Epidermal melanocyte (primary cell): Measurements from ENCODE around the gene TTC34.
"Not testable (repeated sequence)": the region's sequence is repeated elsewhere in the genome, so short reads cannot be mapped to it uniquely, and the experiment has no call there.

Experiments used
- DNase-seq: peaks from one replicate; pipeline ENCODE4 v3.0.0; 2011; ENCODE audit warnings: low spot score; ENCODE audit not compliant: insufficient read length

TTC34 gene

DNA sequence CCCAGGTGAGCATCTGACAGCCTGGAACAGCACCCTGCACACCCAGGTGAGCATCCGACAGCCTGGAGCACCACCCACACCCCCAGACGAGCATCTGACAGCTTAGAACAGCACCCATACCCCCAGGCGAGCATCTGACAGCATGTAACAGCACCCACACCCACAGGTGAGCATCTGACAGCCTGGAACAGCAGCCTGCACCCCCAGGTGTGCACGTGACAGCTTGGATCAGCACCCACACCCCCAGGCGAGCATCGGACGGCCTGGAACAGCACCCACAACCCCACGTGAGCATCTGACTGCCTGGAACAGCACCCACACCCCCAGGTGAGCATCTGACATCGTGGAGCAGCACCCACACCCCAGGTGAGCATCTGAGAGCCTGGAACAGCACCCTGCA, 116.6 kb downstream of the TTC34 start:
- not testable (repeated sequence) for DNase-seq

DNA sequence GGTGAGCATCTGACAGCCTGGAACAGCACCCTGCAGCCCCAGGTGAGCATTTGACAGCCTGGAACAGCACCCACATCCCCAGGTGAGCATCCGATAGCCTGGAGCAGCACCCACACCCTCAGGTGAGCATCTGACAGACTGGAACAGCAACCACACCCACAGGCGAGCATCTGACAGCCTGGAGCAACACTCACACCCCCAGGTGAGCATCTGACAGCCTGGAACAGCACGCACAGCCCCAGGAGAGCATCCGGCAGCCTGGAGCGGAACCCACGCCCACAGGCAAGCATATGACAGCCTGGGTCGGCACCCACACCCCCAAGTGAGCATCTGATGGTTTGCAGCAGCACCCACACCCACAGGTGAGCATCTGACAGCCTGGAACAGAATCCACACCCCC, 117.5 kb downstream of the TTC34 start:
- not testable (repeated sequence) for DNase-seq

DNA sequence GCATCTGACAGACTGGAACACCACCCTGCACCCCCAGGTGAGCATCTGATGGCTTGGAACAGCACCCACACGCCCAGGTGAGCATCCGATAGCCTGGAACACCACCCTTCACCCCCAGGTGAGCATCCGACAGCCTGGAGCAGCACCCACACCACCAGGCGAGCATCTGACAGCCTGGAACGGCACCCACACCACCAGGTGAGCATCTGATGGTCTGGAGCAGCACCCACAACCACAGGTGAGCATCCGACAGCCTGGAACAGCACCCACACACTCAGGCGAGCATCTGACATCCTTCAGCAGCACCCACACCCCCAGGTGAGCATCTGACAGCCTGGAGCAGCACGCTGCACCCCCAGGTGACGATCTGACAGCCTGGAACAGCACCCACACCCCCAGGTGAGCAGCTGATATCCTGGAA, 118.2 kb downstream of the TTC34 start:
- DNase-seq = not testable (repeated sequence)

DNA sequence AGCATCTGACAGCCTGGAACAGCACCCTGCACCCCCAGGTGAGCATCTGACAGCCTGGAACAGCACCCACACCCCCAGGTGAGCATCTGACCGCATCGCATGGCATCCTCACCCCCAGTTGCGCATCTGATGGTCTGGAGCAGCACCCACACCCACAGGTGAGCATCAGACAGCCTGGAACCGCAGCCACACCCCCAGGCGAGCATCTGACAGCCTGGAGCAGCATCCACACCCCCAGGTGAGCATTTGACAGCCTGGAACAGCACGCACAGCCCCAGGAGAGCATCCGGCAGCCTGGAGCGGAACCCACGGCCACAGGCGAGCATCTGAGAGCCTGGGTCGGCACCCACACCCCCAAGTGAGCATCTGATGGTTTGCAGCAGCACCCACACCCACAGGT, 118.6 kb downstream of the TTC34 start:
- DNase-seq = not testable (repeated sequence)

DNA sequence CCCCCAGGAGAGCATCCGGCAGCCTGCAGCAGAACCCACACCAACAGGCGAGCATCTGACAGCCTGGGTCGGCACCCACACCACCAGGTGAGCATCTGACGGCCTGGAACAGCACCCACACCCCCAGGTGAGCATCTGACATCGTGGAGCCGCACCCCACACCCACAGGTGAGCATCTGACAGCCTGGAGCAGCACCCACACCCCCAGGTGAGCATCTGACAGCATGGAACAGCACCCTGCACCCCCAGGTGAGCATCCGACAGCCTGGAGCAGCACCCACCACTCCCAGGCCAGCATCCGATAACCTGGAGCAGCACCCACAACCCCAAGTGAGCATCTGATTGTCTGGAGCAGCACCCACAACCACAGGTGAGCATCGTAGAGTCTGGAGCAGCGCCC, 124.8 kb downstream of the TTC34 start:
- DNase-seq = not testable (repeated sequence)

DNA sequence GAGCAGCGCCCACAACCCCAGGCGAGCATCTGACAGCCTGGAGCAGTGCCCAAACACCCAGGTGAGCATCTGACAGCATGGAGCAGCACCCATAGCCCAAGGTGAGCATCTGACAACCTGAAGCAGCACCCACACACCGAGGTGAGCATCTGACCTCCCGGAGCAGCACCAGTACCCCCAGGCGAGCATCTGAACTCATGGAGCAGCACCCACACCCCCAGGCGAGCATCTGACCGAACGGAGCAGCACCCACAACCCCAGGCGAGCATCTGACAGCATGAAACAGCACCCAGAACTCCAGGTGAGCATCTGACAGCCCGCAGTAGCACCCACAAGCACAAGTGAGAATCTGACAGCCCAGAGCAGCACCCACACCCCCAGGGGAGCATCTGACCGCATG, 129.8 kb downstream of the TTC34 start:
- not testable (repeated sequence) for DNase-seq

DNA sequence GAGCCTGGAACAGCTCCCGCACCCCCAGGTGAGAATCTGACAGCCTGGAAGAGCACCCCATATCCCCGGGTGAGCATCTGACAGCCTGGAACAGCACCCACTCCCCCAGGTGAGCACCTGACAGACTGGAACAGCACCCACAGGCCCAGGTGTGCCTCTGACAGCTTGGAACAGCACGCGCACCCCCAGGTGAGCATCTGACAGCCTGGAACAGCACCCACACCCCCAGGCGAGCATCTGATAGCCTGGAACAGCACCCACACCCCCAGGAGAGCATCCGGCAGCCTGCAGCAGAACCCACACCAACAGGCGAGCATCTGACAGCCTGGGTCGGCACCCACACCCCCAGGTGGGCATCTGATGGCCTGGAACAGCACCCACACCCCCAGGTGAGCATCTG, 141.7 kb downstream of the TTC34 start:
- DNase-seq = not testable (repeated sequence)

DNA sequence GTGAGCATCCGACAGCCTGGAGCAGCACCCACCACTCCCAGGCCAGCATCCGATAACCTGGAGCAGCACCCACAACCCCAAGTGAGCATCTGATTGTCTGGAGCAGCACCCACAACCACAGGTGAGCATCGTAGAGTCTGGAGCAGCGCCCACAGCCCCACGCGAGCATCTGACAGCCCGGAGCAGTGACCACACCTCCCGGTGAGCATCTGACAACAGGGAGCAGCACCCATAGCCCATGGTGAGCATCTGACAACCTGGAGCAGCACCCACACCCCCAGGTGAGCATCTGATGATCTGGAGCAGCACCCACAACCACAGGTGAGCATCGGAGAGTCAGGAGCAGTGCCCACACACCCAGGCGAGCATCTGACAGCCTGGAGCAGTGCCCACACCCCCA, 143.6 kb downstream of the TTC34 start:
- DNase-seq = not testable (repeated sequence)

DNA sequence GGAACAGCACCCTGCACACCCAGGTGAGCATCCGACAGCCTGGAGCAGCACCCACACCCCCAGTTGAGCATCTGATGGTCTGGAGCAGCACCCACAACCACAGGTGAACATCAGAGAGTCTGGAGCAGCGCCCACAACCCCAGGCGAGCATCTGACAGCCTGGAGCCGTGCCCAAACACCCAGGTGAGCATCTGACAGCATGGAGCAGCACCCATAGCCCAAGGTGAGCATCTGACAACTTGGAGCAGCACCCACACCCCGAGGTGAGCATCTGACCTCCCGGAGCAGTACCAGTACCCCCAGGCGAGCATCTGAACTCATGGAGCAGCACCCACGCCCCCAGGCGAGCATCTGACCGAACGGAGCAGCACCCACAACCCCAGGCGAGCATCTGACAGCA, 144.4 kb downstream of the TTC34 start:
- DNase-seq = not testable (repeated sequence)

DNA sequence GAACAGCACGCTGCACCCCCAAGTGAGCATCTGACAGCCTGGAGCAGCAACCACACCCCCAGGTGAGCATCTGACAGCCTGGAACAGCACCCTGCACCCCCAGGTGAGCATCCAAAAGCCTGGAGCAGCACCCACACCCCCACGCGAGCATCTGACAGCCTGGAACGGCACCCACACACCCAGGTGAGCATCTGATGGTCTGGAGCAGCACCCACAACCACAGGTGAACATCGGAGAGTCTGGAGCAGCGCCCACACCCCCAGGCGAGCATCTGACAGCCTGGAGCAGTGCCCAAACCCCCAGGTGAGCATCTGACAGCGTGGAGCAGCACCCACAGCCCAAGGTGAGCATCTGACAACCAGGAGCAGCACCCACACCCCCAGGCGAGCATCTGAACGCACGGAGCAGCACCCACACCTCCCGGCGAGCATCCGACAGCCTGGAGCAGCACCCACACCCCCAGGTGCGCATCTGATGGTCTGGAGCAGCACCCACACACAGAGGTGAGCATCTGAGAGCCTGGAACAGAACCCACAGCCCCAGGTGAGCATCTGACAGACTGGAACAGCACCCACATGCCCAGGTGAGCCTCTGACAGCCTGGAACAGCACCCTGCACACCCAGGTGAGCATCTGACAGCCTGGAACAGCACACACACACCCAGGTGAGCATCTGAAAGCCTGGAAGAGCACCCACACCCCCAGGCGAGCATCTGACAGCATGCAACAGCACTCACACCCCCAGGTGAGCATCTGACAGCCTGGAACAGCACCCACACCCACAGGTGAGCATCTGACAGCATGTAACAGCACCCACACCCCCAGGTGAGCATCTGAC, 145.7 kb downstream of the TTC34 start:
- DNase-seq = not testable (repeated sequence)

DNA sequence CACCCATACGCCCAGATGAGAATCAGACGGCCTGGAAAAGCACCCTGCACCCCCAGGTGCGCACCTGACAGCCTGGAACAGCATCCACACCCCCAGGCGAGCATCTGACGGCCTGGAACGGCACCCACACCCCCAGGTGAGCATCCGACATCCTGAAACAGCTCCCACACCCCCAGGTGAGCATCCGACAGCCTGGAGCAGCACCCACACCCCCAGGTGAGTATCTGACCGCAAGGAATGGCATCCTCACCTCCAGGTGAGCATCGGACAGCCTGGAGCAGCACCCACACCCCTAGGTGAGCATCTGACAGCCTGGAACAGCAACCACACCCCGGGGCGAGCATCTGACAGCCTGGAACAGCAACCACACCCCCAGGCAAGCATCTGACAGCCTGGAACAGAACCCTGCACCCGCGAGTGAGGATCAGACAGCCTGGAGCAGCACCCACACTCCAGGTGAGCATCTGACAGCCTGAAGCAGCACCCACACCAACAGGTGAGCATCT, 147.0 kb downstream of the TTC34 start:
- DNase-seq = not testable (repeated sequence)

DNA sequence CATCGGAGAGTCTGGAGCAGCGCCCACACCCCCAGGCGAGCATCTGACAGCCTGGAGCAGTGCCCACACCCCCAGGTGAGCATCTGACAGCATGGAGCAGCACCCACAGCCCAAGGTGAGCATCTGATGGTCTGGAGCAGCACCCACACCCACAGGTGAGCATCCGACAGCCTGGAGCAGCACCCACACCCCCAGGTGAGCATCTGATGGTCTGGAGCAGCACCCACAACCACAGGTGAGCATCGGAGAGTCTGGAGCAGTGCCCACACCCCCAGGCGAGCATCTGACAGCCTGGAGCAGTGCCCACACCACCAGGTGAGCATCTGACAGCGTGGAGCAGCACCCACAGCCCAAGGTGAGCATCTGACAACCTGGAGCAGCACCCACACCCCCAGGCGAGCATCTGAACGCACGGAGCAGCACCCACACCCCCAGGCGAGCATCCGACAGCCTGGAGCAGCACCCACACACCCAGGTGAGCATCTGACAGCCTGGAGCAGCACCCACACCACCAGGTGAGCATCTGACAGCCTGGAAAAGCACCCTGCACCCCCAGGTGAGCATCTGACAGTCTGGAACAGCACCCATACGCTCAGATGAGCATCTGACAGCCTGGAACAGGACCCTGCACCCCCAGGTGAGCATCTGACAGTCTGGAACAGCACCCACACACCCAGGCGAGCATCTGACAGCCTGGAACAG, 147.6 kb downstream of the TTC34 start:
- not testable (repeated sequence) for DNase-seq

DNA sequence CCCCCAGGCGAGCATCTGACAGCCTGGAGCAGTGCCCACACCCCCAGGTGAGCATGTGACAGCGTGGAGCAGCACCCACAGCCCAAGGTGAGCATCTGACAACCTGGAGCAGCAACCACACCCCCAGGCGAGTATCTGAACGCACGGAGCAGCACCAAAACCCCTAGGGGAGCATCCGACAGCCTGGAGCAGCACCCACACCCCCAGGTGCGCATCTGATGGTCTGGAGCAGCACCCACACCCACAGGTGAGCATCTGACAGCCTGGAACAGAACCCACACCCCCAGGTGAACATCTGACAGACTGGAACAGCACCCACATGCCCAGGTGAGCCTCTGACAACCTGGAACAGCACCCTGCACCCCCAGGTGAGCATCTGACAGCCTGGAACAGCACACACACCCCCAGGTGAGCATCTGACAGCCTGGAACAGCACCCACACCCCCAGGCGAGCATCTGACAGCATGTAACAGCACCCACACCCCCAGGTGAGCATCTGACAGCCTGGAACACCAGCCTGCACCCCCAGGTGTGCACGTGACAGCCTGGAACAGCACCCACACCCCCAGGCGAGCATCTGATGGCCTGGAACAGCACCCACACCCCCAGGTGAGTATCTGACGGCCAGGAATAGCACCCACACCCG, 148.4 kb downstream of the TTC34 start:
- DNase-seq = not testable (repeated sequence)

DNA sequence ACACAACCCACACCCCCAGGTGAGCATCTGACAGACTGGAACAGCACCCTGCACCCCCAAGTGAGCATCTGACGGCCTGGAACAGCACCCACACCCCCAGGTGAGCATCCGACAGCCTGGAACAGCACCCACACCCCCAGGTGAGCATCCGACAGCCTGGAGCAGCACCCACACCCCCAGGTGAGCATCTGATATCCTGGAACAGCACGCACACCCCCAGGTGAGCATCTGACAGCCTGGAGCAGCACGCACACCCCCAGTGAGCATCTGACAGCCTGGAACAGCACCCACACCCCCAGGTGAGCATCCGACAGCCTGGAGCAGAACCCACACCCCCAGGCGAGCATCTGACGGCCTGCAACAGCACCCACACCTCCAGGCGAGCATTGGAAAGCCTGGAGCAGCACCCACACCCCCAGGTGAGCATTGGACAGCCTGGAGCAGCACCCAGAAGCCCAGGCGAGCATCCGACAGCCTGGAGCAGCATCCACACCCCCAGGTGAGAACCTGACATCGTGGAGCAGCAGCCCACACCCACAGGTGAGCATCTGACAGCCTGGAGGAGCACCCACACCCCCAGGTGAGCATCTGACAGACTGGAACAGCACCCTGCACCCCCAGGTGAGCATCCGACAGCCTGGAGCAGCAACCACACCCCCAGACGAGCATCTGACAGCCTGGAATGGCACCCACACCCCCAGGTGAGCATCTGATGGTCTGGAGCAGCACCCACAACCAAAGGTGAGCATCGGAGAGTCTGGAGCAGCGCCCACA, 149.2 kb downstream of the TTC34 start:
- DNase-seq = not testable (repeated sequence)

DNA sequence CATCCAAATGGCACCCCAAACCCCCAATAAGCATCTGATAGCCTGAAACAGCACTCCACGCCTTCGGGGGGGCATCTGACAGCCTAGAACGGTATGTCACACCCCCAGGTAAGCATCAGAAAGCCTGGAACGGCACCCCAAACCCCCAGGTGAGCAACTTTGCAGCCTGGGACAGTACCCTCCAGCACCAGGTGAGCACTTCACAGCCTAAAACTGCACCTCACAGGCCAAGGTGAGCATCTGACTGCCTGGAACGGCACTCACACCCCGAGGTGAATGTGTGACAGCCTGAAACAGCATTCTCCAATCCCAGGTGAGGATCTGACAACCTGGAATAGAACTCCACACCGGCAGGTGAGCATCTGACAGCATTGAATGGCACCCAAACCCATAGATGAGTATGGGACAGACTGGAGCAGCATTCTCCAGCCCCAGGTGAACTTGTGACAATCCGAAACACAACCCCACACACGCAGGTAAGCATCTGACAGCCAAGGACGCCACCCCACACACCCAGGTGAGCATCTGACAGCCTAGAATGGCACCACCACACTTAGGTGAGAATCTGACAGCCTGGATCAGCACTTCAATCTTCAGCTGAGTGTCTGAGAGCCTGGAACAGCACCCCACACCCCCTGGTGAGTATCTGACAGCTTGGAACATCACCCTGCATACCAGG, 150.4 kb downstream of the TTC34 start:
- DNase-seq = no peak

DNA sequence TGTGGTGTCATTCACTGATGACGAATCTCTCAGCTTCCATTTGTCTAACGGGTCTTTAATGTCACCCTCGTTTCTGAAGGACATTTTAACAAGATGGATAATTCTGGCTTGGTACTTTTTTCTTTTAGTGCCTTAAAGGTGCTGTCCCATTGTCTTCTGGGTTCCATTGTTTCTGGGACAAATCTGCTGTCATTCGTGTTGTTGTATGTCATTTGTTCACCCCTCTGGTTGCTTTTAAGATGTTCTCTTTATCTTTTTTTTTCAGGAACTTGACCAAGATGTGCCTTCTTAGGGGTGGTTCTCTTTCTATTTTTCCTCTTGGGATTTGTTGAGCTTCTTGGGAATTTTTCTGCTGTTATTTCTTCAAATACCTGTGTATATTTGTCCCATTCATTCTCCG, 154.7 kb downstream of the TTC34 start:
- no peak for DNase-seq

DNA sequence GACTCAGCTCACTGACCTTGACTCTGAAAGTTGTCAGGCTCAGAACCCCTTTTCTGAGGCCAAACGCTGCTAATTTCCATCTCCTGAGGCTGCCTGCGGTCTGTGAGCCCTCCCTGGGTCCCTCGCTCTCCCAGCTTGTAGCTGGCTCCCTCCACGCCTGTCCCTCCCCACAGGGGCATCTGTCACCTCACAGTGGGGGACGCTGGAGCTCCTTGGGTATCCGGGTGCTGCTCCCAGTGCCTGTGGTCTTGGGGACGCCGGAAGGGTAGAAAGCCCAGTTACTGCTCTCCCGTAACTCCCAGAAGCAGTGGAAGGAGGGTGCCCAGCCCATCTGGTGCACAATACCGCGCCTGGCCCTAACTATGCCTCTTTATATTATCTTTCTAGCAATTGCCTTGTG, 155.7 kb downstream of the TTC34 start:
- no peak for DNase-seq

DNA sequence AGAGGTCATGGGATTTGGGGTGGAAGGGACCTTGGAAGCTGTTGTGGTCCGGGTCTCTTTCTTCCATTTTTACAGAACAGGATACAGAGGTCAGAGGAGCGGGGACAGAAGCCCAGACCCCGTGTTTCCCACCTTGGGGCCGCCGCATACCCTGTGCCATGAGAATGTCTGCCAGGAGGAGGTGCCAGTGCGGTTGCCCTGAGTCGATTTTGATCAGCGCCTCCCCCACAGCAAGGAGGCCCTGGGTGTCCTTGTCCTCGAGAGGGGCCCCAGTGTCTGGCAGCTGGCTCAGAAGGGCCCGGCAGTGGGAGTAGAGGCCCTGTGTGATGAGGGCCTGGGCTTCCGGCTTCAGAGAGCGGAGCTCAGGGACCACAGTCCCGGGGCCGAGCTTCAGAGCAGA, 156.3 kb downstream of the TTC34 start:
- DNase-seq = no peak

DNA sequence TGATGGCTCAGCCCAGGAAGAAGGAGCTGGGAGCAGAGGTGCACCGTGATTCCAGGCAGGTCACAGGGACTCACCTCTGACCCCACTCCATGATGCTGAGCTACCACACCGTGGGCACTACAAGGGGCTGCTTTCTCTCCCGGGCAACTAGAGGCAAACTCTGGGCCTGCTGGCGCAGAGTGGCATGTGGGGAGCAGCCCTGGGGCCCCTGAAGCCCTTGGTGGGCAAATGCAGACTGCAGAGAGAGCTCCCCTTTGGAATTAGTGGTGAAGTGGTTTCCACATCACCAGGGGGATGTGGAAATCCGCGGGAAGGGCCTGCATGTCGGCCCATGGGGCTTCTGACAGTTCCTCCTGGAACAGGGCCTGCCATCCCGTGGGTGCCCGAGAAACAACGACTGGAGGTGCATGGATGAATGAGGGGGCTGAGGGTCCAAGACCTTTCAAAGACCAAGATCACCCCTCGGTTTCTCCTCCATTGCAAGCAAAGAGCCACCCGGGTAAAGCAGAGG, 156.8 kb downstream of the TTC34 start:
- no peak for DNase-seq

DNA sequence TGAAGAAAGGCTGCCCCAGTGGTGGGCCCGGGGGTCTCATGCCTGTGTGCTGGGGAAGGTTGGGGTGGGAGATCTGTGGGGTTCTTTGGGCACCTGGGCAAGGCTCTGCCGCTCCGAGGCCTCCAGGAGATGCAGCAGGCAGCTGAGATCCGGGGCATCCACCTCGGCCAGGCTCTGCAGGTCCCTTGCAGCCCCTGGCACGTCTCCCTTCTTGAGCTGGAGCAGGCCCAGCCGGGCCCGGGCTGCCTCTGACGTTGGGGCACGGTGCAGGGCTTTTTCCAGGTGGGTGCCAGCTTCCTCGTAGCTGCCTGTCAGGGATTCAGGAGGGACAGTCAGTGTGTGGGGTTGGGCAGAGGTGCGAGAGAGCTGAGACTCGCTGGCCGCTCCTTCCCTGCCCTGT, 157.3 kb downstream of the TTC34 start:
- DNase-seq = no peak
